HG03066 (cell line): ENCODE data around the gene KRTAP3-1.
"Not testable (repeated sequence)": the region's sequence is repeated elsewhere in the genome, so short reads cannot be mapped to it uniquely, and the experiment has no call there.

Experiments used
- ATAC-seq: cut with Tn5 transposase; IDR thresholded peaks from one replicate; pipeline ENCODE4 v1.9.1; 2021; ENCODE audit warnings: low read depth; ENCODE audit not compliant: unreplicated experiment

The KRTAP3-1 gene

GRCh38 chr17:41016578-41017215 is 7.8 kb upstream of the KRTAP3-1 start:
- no peak for ATAC-seq

- no peak for ATAC-seq
These were observed 6.5 kb upstream of the KRTAP3-1 start for GRCh38 chr17:41015454-41015853.

- ATAC-seq, result no peak
These were observed 4.7 kb upstream of the KRTAP3-1 start for GRCh38 chr17:41013606-41014005.

GRCh38 chr17:41013181-41013580 is 4.3 kb upstream of the KRTAP3-1 start:
- no peak for ATAC-seq

- no peak for ATAC-seq
These were observed 3.6 kb upstream of the KRTAP3-1 start for GRCh38 chr17:41012326-41013120.

- ATAC-seq, result no peak
These were observed 1.5 kb upstream of the KRTAP3-1 start for GRCh38 chr17:41010441-41010840.

GRCh38 chr17:41009936-41010335 is 1.0 kb upstream of the KRTAP3-1 start:
- ATAC-seq, result no peak

GRCh38 chr17:41009301-41009760 is 403 bp upstream of the KRTAP3-1 start:
- ATAC-seq, result no peak

GRCh38 chr17:41004397-41004796 is 4.5 kb downstream of the KRTAP3-1 start:
- ATAC-seq, result no peak

GRCh38 chr17:41003926-41004325 is 5.0 kb downstream of the KRTAP3-1 start:
- no peak for ATAC-seq

- no peak for ATAC-seq
These were observed 6.1 kb downstream of the KRTAP3-1 start for GRCh38 chr17:41002814-41003213.

GRCh38 chr17:41001795-41002194 is 7.1 kb downstream of the KRTAP3-1 start:
- ATAC-seq, result no peak

- not testable (repeated sequence) for ATAC-seq
These were observed 9.4 kb downstream of the KRTAP3-1 start, which contains the start of gene KRTAP3-2 for GRCh38 chr17:40999563-40999962. Gene KRTAP3-2, minus strand, starts transcription at chr17:40999906. Its CDS starts 53 bp downstream, at chr17:40999853.

- ATAC-seq, result no peak
These were observed 11.6 kb downstream of the KRTAP3-1 start for GRCh38 chr17:40997361-40997760.

GRCh38 chr17:40996829-40997228 is 12.1 kb downstream of the KRTAP3-1 start:
- no peak for ATAC-seq

- no peak for ATAC-seq
These were observed 13.8 kb downstream of the KRTAP3-1 start for GRCh38 chr17:40995116-40995515.

GRCh38 chr17:40993839-40994238 is 15.1 kb downstream of the KRTAP3-1 start, which contains the start of gene KRTAP3-3:
Gene KRTAP3-3, minus strand, starts transcription at chr17:40994164. Its CDS starts 67 bp downstream, at chr17:40994097.
- no peak for ATAC-seq

GRCh38 chr17:40993084-40993483 is 15.8 kb downstream of the KRTAP3-1 start:
- no peak for ATAC-seq

- ATAC-seq, result no peak
These were observed 16.3 kb downstream of the KRTAP3-1 start for GRCh38 chr17:40992666-40993065.

- ATAC-seq, result no peak
These were observed 22.0 kb downstream of the KRTAP3-1 start for GRCh38 chr17:40986920-40987319.

- ATAC-seq, result no peak
These were observed 24.7 kb downstream of the KRTAP3-1 start, which contains the start of gene KRT40 for GRCh38 chr17:40984226-40984625. Gene KRT40, minus strand, starts transcription at chr17:40984326. Its CDS starts 53 bp downstream, at chr17:40984273.

GRCh38 chr17:40981115-40981514 is 27.8 kb downstream of the KRTAP3-1 start:
- ATAC-seq, result no peak
